Inferior parietal cortex (tissue), 1 donor: ENCODE measurements around the gene NFIX.

Experiments used
- DNase-seq: peaks from one replicate; pipeline ENCODE4 v3.0.0-alpha.2; 2016; ENCODE audit errors: extremely low spot score

The NFIX gene

GRCh38 chr19:13055213-13056051, 60.2 kb downstream of the NFIX start:
- no peak for DNase-seq

GRCh38 chr19:13056052-13056660, 60.9 kb downstream of the NFIX start:
- DNase-seq = no peak

GRCh38 chr19:13057147-13057572, 61.9 kb downstream of the NFIX start:
- no peak for DNase-seq

GRCh38 chr19:13057744-13058143, 62.5 kb downstream of the NFIX start:
- no peak for DNase-seq

- DNase-seq = no peak
Measured at GRCh38 chr19:13058951-13059660, 63.8 kb downstream of the NFIX start.

GRCh38 chr19:13060233-13060963, 65.1 kb downstream of the NFIX start:
- DNase-seq = no peak

- peak; percentile 93 for DNase-seq
Measured at GRCh38 chr19:13060964-13061927, 66.0 kb downstream of the NFIX start.

- DNase-seq = no peak
Measured at GRCh38 chr19:13062317-13062716, 67.0 kb downstream of the NFIX start.

GRCh38 chr19:13063461-13064091, 68.3 kb downstream of the NFIX start:
- DNase-seq = no peak

- DNase-seq = no peak
Measured at GRCh38 chr19:13064092-13064489, 68.8 kb downstream of the NFIX start.

GRCh38 chr19:13066226-13066625, 71.0 kb downstream of the NFIX start:
- no peak for DNase-seq

- no peak for DNase-seq
Measured at GRCh38 chr19:13066933-13067807, 71.9 kb downstream of the NFIX start.

GRCh38 chr19:13068085-13068846, 73.0 kb downstream of the NFIX start:
- DNase-seq = no peak

- DNase-seq = no peak
Measured at GRCh38 chr19:13069415-13070359, 74.4 kb downstream of the NFIX start.

- DNase-seq = no peak
Measured at GRCh38 chr19:13070425-13071140, 75.3 kb downstream of the NFIX start.

- no peak for DNase-seq
Measured at GRCh38 chr19:13071444-13072187, 76.3 kb downstream of the NFIX start.
